Activated naive CD4-positive, alpha-beta T cell treated with anti-CD3 and anti-CD28 coated beads, Interleukin-2, amount 50 U/mL, for 24 hours (primary cell): ENCODE results near the gene PKDCC.
"Not testable (repeated sequence)": the region's sequence is repeated elsewhere in the genome, so short reads cannot be mapped to it uniquely, and the experiment has no call there.

ENCODE experiments used
- H3K27ac Mint-ChIP-seq: one replicate; pipeline ENCODE4 v1.8.0; 2021; ENCODE audit warnings: mild to moderate bottlenecking, mixed read lengths
- H3K27me3 Mint-ChIP-seq: one replicate; pipeline ENCODE4 v1.8.0; 2021; ENCODE audit warnings: mixed read lengths
- H3K36me3 Mint-ChIP-seq: one replicate; pipeline ENCODE4 v1.8.0; 2021; ENCODE audit warnings: mixed read lengths
- H3K4me1 Mint-ChIP-seq: one replicate; pipeline ENCODE4 v1.8.0; 2021; ENCODE audit warnings: mixed read lengths
- H3K4me3 Mint-ChIP-seq: one replicate; pipeline ENCODE4 v1.8.0; 2021; ENCODE audit warnings: mild to moderate bottlenecking, mixed read lengths
- H3K9me3 Mint-ChIP-seq: one replicate; pipeline ENCODE4 v1.8.0; 2021; ENCODE audit warnings: mixed read lengths

Gene PKDCC

GRCh38 chr2:42025151-42025582 lies 22.7 kb upstream of the PKDCC start:
- Mint-ChIP-seq H3K27me3 (peaks cover 4% of the 10 kb centered on the region), H3K4me3 (no peak overlapping the region), H3K27ac (no peak overlapping the region), H3K36me3 (peaks cover 4% of the 10 kb centered on the region), H3K4me1 (no peaks in the 10 kb centered on the region), H3K9me3 (no peaks in the 10 kb centered on the region)

GRCh38 chr2:42026272-42026671 lies 21.5 kb upstream of the PKDCC start:
- no peak overlapping the region for H3K27ac Mint-ChIP-seq
- H3K4me1 Mint-ChIP-seq = no peaks in the 10 kb centered on the region
- H3K9me3 Mint-ChIP-seq = no peaks in the 10 kb centered on the region
- no peak overlapping the region for H3K4me3 Mint-ChIP-seq
- H3K36me3 Mint-ChIP-seq = peaks cover 4% of the 10 kb centered on the region
- peaks cover 4% of the 10 kb centered on the region for H3K27me3 Mint-ChIP-seq

GRCh38 chr2:42028571-42029148 lies 19.2 kb upstream of the PKDCC start:
- H3K27me3 Mint-ChIP-seq = peaks cover 8% of the 10 kb centered on the region
- no peak overlapping the region for H3K27ac Mint-ChIP-seq
- H3K36me3 Mint-ChIP-seq = no peaks in the 10 kb centered on the region
- H3K4me3 Mint-ChIP-seq = no peak overlapping the region
- H3K4me1 Mint-ChIP-seq = no peaks in the 10 kb centered on the region
- H3K9me3 Mint-ChIP-seq = no peaks in the 10 kb centered on the region

GRCh38 chr2:42029171-42029570 lies 18.6 kb upstream of the PKDCC start:
- peaks cover 8% of the 10 kb centered on the region for H3K27me3 Mint-ChIP-seq
- H3K9me3 Mint-ChIP-seq = no peaks in the 10 kb centered on the region
- no peak overlapping the region for H3K4me3 Mint-ChIP-seq
- no peak overlapping the region for H3K27ac Mint-ChIP-seq
- H3K4me1 Mint-ChIP-seq = no peaks in the 10 kb centered on the region
- no peaks in the 10 kb centered on the region for H3K36me3 Mint-ChIP-seq

- H3K27ac Mint-ChIP-seq = no peak overlapping the region
- H3K4me1 Mint-ChIP-seq = no peaks in the 10 kb centered on the region
- no peak overlapping the region for H3K4me3 Mint-ChIP-seq
- H3K9me3 Mint-ChIP-seq = no peaks in the 10 kb centered on the region
- H3K36me3 Mint-ChIP-seq = no peaks in the 10 kb centered on the region
- peaks cover 8% of the 10 kb centered on the region for H3K27me3 Mint-ChIP-seq
Measured at GRCh38 chr2:42029639-42030199, 18.1 kb upstream of the PKDCC start.

GRCh38 chr2:42030200-42030759 lies 17.5 kb upstream of the PKDCC start:
- Mint-ChIP-seq H3K4me1 (no peaks in the 10 kb centered on the region), H3K27me3 (peaks cover 8% of the 10 kb centered on the region), H3K36me3 (no peaks in the 10 kb centered on the region), H3K4me3 (no peak overlapping the region), H3K9me3 (no peaks in the 10 kb centered on the region), H3K27ac (no peak overlapping the region)

- Mint-ChIP-seq H3K36me3 (no peaks in the 10 kb centered on the region), H3K4me1 (no peaks in the 10 kb centered on the region), H3K27ac (no peak overlapping the region), H3K4me3 (no peak overlapping the region), H3K9me3 (no peaks in the 10 kb centered on the region), H3K27me3 (peaks cover 8% of the 10 kb centered on the region)
Measured at GRCh38 chr2:42030829-42031228, 17.0 kb upstream of the PKDCC start.

GRCh38 chr2:42031281-42032223 lies 16.3 kb upstream of the PKDCC start:
- H3K36me3 Mint-ChIP-seq = no peaks in the 10 kb centered on the region
- no peak overlapping the region for H3K4me3 Mint-ChIP-seq
- H3K27me3 Mint-ChIP-seq = peaks cover 8% of the 10 kb centered on the region
- no peaks in the 10 kb centered on the region for H3K9me3 Mint-ChIP-seq
- no peak overlapping the region for H3K27ac Mint-ChIP-seq
- no peaks in the 10 kb centered on the region for H3K4me1 Mint-ChIP-seq

- H3K4me3 Mint-ChIP-seq = no peak overlapping the region
- H3K9me3 Mint-ChIP-seq = no peaks in the 10 kb centered on the region
- peaks cover 8% of the 10 kb centered on the region for H3K27me3 Mint-ChIP-seq
- H3K4me1 Mint-ChIP-seq = no peaks in the 10 kb centered on the region
- no peak overlapping the region for H3K27ac Mint-ChIP-seq
- H3K36me3 Mint-ChIP-seq = no peaks in the 10 kb centered on the region
Measured at GRCh38 chr2:42032224-42032620, 15.6 kb upstream of the PKDCC start.

GRCh38 chr2:42032745-42033144 lies 15.1 kb upstream of the PKDCC start:
- Mint-ChIP-seq H3K4me1 (no peaks in the 10 kb centered on the region), H3K27ac (no peak overlapping the region), H3K4me3 (no peak overlapping the region), H3K27me3 (peaks cover 7% of the 10 kb centered on the region), H3K9me3 (no peaks in the 10 kb centered on the region), H3K36me3 (no peaks in the 10 kb centered on the region)

GRCh38 chr2:42034096-42034495 lies 13.7 kb upstream of the PKDCC start:
- not testable (repeated sequence) for H3K27ac Mint-ChIP-seq, H3K36me3 Mint-ChIP-seq, H3K27me3 Mint-ChIP-seq, H3K9me3 Mint-ChIP-seq, H3K4me1 Mint-ChIP-seq, H3K4me3 Mint-ChIP-seq

- peaks cover 5% of the 10 kb centered on the region for H3K27me3 Mint-ChIP-seq
- H3K4me3 Mint-ChIP-seq = no peak overlapping the region
- H3K4me1 Mint-ChIP-seq = no peaks in the 10 kb centered on the region
- no peak overlapping the region for H3K27ac Mint-ChIP-seq
- H3K9me3 Mint-ChIP-seq = no peaks in the 10 kb centered on the region
- no peaks in the 10 kb centered on the region for H3K36me3 Mint-ChIP-seq
Measured at GRCh38 chr2:42035241-42035640, 12.6 kb upstream of the PKDCC start.

- no peak overlapping the region for H3K4me3 Mint-ChIP-seq
- H3K4me1 Mint-ChIP-seq = no peaks in the 10 kb centered on the region
- H3K9me3 Mint-ChIP-seq = no peaks in the 10 kb centered on the region
- H3K36me3 Mint-ChIP-seq = no peaks in the 10 kb centered on the region
- no peak overlapping the region for H3K27ac Mint-ChIP-seq
- H3K27me3 Mint-ChIP-seq = peaks cover 9% of the 10 kb centered on the region
Measured at GRCh38 chr2:42036413-42036812, 11.4 kb upstream of the PKDCC start.

GRCh38 chr2:42036940-42037339 lies 10.9 kb upstream of the PKDCC start:
- Mint-ChIP-seq H3K36me3 (no peaks in the 10 kb centered on the region), H3K4me3 (no peak overlapping the region), H3K27me3 (peaks cover 10% of the 10 kb centered on the region), H3K27ac (no peak overlapping the region), H3K9me3 (no peaks in the 10 kb centered on the region), H3K4me1 (no peaks in the 10 kb centered on the region)

- no peaks in the 10 kb centered on the region for H3K9me3 Mint-ChIP-seq
- peaks cover 27% of the 10 kb centered on the region for H3K27me3 Mint-ChIP-seq
- no peak overlapping the region for H3K4me3 Mint-ChIP-seq
- no peaks in the 10 kb centered on the region for H3K36me3 Mint-ChIP-seq
- no peaks in the 10 kb centered on the region for H3K4me1 Mint-ChIP-seq
- H3K27ac Mint-ChIP-seq = no peak overlapping the region
Measured at GRCh38 chr2:42040643-42041278, 7.1 kb upstream of the PKDCC start.
